ENCODE measurements around the gene INTS11. TPM values are rescaled to one million over a fixed set of nuclear protein-coding genes. Genes with fewer than 3 reads are reported as not detected.

The INTS11 gene
- total and polyA plus RNA-seq, 9 of the 15 experiments (the other 6 are each of a cell fraction or from before 2014, with no cell fraction given), result 3.6 to 183 (median 110) TPM

DNA sequence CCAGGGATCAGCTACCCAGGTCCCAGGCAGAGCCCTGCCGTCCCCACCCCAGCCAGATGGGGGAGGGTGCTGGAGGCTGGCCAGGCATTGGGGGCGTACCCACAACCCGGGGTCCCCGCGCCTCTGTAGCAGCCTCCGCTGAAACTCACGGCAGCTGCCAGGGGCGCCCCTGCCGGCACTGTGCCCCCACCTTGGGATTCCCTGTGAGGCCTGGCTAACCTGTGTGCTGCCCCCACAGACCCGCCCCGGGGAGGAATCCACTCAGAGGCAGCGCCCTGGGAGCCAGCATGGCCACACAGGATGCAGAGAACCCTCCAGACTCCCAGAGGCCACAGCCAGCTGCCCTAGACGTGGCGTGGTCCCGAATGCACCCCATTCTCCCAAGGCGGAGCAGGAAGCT lies 20.9 kb upstream of the INTS11 start (continued):
- no peak for TF ChIP-seq LEF1 (IDR thresholded peaks at IDR 0.05)
- no peak for TF ChIP-seq SNRNP70 (optimal IDR thresholded peaks at IDR 0.05; ENCODE audit: low read depth, low read length)
- TF ChIP-seq, protein P1, sequence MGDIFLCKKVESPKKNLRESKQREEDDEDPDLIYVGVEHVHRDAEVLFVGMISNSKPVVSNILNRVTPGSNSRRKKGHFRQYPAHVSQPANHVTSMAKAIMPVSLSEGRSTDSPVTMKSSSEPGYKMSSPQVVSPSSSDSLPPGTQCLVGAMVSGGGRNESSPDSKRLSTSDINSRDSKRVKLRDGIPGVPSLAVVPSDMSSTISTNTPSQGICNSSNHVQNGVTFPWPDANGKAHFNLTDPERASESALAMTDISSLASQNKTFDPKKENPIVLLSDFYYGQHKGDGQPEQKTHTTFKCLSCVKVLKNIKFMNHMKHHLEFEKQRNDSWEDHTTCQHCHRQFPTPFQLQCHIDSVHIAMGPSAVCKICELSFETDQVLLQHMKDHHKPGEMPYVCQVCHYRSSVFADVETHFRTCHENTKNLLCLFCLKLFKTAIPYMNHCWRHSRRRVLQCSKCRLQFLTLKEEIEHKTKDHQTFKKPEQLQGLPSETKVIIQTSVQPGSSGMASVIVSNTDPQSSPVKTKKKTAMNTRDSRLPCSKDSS (IDR thresholded peaks at IDR 0.05; ENCODE audit: low read depth, partially characterized antibody), result no peak
- TF ChIP-seq, protein P2, sequence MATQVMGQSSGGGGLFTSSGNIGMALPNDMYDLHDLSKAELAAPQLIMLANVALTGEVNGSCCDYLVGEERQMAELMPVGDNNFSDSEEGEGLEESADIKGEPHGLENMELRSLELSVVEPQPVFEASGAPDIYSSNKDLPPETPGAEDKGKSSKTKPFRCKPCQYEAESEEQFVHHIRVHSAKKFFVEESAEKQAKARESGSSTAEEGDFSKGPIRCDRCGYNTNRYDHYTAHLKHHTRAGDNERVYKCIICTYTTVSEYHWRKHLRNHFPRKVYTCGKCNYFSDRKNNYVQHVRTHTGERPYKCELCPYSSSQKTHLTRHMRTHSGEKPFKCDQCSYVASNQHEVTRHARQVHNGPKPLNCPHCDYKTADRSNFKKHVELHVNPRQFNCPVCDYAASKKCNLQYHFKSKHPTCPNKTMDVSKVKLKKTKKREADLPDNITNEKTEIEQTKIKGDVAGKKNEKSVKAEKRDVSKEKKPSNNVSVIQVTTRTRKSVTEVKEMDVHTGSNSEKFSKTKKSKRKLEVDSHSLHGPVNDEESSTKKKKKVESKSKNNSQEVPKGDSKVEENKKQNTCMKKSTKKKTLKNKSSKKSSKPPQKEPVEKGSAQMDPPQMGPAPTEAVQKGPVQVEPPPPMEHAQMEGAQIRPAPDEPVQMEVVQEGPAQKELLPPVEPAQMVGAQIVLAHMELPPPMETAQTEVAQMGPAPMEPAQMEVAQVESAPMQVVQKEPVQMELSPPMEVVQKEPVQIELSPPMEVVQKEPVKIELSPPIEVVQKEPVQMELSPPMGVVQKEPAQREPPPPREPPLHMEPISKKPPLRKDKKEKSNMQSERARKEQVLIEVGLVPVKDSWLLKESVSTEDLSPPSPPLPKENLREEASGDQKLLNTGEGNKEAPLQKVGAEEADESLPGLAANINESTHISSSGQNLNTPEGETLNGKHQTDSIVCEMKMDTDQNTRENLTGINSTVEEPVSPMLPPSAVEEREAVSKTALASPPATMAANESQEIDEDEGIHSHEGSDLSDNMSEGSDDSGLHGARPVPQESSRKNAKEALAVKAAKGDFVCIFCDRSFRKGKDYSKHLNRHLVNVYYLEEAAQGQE (IDR thresholded peaks at IDR 0.05; ENCODE audit: borderline replicate concordance), result no peak
- TF ChIP-seq, protein P2 (CRISPR knock-in tag; IDR thresholded peaks at IDR 0.05; ENCODE audit: low read depth), result no peak
- TF ChIP-seq, protein P3, sequence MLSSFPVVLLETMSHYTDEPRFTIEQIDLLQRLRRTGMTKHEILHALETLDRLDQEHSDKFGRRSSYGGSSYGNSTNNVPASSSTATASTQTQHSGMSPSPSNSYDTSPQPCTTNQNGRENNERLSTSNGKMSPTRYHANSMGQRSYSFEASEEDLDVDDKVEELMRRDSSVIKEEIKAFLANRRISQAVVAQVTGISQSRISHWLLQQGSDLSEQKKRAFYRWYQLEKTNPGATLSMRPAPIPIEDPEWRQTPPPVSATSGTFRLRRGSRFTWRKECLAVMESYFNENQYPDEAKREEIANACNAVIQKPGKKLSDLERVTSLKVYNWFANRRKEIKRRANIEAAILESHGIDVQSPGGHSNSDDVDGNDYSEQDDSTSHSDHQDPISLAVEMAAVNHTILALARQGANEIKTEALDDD (IDR thresholded peaks at IDR 0.05), result no peak
- no peak for TF ChIP-seq POLR2B (IDR thresholded peaks at IDR 0.05; ENCODE audit: low read depth, partially characterized antibody)

Data from K562 (cell line).